Panc1 (cell line): ENCODE results near the gene RXFP4. TPM values are rescaled to one million over a fixed set of nuclear protein-coding genes. Genes with fewer than 3 reads are reported as not detected.
"Not testable (repeated sequence)": the region's sequence is repeated elsewhere in the genome, so short reads cannot be mapped to it uniquely, and the experiment has no call there.

Experiments
- ATAC-seq: fragments of 200-7000 bp; cut with Tn5 transposase; 2 replicates; pipeline ENCODE4 v1.9.1; 2020; ENCODE audit warnings: mild to moderate bottlenecking, moderate library complexity
- BruUV-seq: library from RNA; stranded (reverse); fragments of 400-500 nt; replicated peaks from 2 replicates; lab custom pipeline; 2021; lab: Mats Ljungman, UMichigan
- CTCF ChIA-PET: fragments of 300-600 bp; sonication (Branson Sonifier 250); formaldehyde crosslinking; loops from one replicate; lab custom pipeline; 2022; ENCODE audit warnings: antibody characterized with exemption; lab: Charles Lee
- POLR2A ChIA-PET: fragments of 300-600 bp; sonication (Branson Sonifier 250); formaldehyde crosslinking; loops from one replicate; lab custom pipeline; 2022; ENCODE audit warnings: antibody characterized with exemption; lab: Charles Lee
- DNase-seq: peaks from one replicate; pipeline ENCODE4 v3.0.0-alpha.2; 2010; ENCODE audit warnings: low read depth, low spot score
- H3K27ac ChIP-seq: 2 replicates; pipeline ENCODE4 v1.5.1; 2011; ENCODE audit warnings: mild to moderate bottlenecking, low read length, inconsistent platforms
- H3K27me3 ChIP-seq: fragments of 200-500 bp; sonication (Bioruptor generic); 2 replicates; pipeline ENCODE4 v1.6.0; 2014; ENCODE audit warnings: low read length, inconsistent platforms; ENCODE audit not compliant: control insufficient read depth, insufficient read depth
- H3K36me3 ChIP-seq: fragments of 200-500 bp; sonication (Bioruptor generic); 2 replicates; pipeline ENCODE4 v1.5.1; 2014; ENCODE audit warnings: inconsistent platforms, mild to moderate bottlenecking, low read length, moderate library complexity; ENCODE audit not compliant: control insufficient read depth, insufficient read depth
- H3K4me1 ChIP-seq: 2 replicates; pipeline ENCODE4 v1.5.1; 2011; ENCODE audit warnings: inconsistent platforms, mild to moderate bottlenecking, low read length, moderate library complexity; ENCODE audit not compliant: control insufficient read depth, insufficient read depth
- H3K4me3 ChIP-seq, 2 experiments: 2 replicates each; pipeline ENCODE4 v1.5.1; 2011 to 2012; ENCODE audit warnings: low read depth in 2 of 2, low read length in 2 of 2, mild to moderate bottlenecking in 2 of 2, inconsistent platforms in 1 of 2, moderate library complexity in 1 of 2
- H3K9me3 ChIP-seq: fragments of 200-500 bp; sonication (Bioruptor generic); 2 replicates; pipeline ENCODE4 v1.5.1; 2014; ENCODE audit warnings: low read depth, mild to moderate bottlenecking, inconsistent platforms, low read length, moderate library complexity; ENCODE audit not compliant: control insufficient read depth, insufficient read depth
- CTCF ChIP-seq: fragments of 450-650 bp; IDR thresholded peaks from 2 replicates; pipeline ENCODE4 v1.5.1; 2017; ENCODE audit warnings: mild to moderate bottlenecking
- POLR2AphosphoS5 ChIP-seq: IDR thresholded peaks from 2 replicates; pipeline ENCODE4 v1.6.1; 2012; ENCODE audit warnings: mild to moderate bottlenecking, low read depth, low read length, moderate library complexity
- REST ChIP-seq, 2 experiments: IDR thresholded peaks; 2 replicates each; pipeline ENCODE4 v1.6.1; 2011 to 2012; ENCODE audit warnings: low read depth in 2 of 2, control low read depth in 1 of 2, low read length in 1 of 2, mild to moderate bottlenecking in 1 of 2, moderate library complexity in 1 of 2; ENCODE audit not compliant: insufficient read depth in 1 of 2
- SIN3A ChIP-seq: IDR thresholded peaks from 2 replicates; pipeline ENCODE4 v1.6.1; 2012; ENCODE audit warnings: low read depth, mild to moderate bottlenecking, low read length, moderate library complexity, borderline replicate concordance; ENCODE audit not compliant: insufficient read depth
- TCF7L2 ChIP-seq: IDR thresholded peaks from 2 replicates; pipeline ENCODE4 v1.6.1; 2011; ENCODE audit warnings: mild to moderate bottlenecking, low read depth, low read length, inconsistent platforms
- in situ Hi-C: cut with HindIII; loops from 2 replicates; pipeline ENCODE4 v1.10.0; 2016; ENCODE audit warnings: low sequenced_read_pairs, low pct_unique_long_range_greater_than_20kb
- intact Hi-C: fragments of 100-400 bp; cut with micrococcal nuclease; formaldehyde crosslinking; loops from one replicate; pipeline ENCODE4 v1.10.0; 2022; ENCODE audit not compliant: unreplicated experiment
- total RNA-seq: library from RNA; stranded (reverse); gene quantifications from one replicate; pipeline ENCODE4 v1.2.1, GENCODE V29; 2021; ENCODE audit not compliant: unreplicated experiment

The RXFP4 gene
- total RNA-seq, 1 experiment from 2014 or later, result 8.0 TPM

- ChIA-PET POLR2A (interaction anchor here (0.6 kb wide), 1 partner anchor 25 kb away, joined by 6 read pairs; no protein-coding TSS in a partner anchor), CTCF (no interaction called here)
- TF ChIP-seq REST (IDR thresholded peaks at IDR 0.05; ENCODE audit: insufficient read depth in 1 of 2, low read depth in 2 of 2, low read length in 1 of 2) (no peak), POLR2AphosphoS5 (peak; percentile 52; the same call in 1 of the 2 replicates)
- DNase-seq (peak; percentile 98), ATAC-seq (peak; percentile 59; the same call in 1 of the 2 replicates)
- H3K27ac ChIP-seq, result peak overlapping the region; percentile 86
- peak overlapping the region; percentile 7 to 82; a peak in 3 of 4 replicates for H3K4me3 ChIP-seq
- in situ Hi-C loops (no loop called here), intact Hi-C loops (no loop called here)
- no peaks in the 10 kb centered on the region for H3K9me3 ChIP-seq
- peaks cover 37% of the 10 kb centered on the region for H3K4me1 ChIP-seq
- BruUV-seq, result no TSS peak
- no peaks in the 10 kb centered on the region for H3K27me3 ChIP-seq
- H3K36me3 ChIP-seq, result no peaks in the 10 kb centered on the region
These were observed 42.0 kb downstream of the RXFP4 start for GRCh38 chr1:155983191-155984024.

GRCh38 chr1:155984341-155984740 is 42.9 kb downstream of the RXFP4 start:
- DNase-seq (no peak), ATAC-seq (no peak)
- peaks cover 30% of the 10 kb centered on the region for H3K4me1 ChIP-seq
- ChIA-PET CTCF (no interaction called here), POLR2A (interaction anchor here (0.6 kb wide), 1 partner anchor 26 kb away, joined by 6 read pairs; no protein-coding TSS in a partner anchor)
- in situ Hi-C loops (no loop called here), intact Hi-C loops (no loop called here)
- BruUV-seq, result no TSS peak
- no peaks in the 10 kb centered on the region for H3K36me3 ChIP-seq
- TF ChIP-seq POLR2AphosphoS5, result no peak
- no peak for TF ChIP-seq TCF7L2
- TF ChIP-seq REST (IDR thresholded peaks at IDR 0.05; ENCODE audit: insufficient read depth in 1 of 2, low read depth in 2 of 2, low read length in 1 of 2), result no peak
- no peak for TF ChIP-seq SIN3A
- no peak for TF ChIP-seq CTCF
- no peaks in the 10 kb centered on the region for H3K9me3 ChIP-seq
- H3K27me3 ChIP-seq, result no peaks in the 10 kb centered on the region
- peak overlapping the region; percentile 86 for H3K27ac ChIP-seq
- H3K4me3 ChIP-seq, result no peak overlapping the region

GRCh38 chr1:155984903-155985645 is 43.6 kb downstream of the RXFP4 start:
- H3K4me1 ChIP-seq, result peaks cover 23% of the 10 kb centered on the region
- POLR2A ChIA-PET, H3K27me3 ChIP-seq, H3K9me3 ChIP-seq, intact Hi-C loops, H3K4me3 ChIP-seq, in situ Hi-C loops, DNase-seq, BruUV-seq, ATAC-seq, CTCF ChIA-PET, H3K36me3 ChIP-seq: not testable (repeated sequence)
- peak overlapping the region; percentile 86; the same call in 1 of the 2 replicates for H3K27ac ChIP-seq
